Stimulated activated naive CD8-positive, alpha-beta T cell treated with anti-CD3 and anti-CD28 coated beads, Interleukin-15, Interleukin-2, amounts not matched to agents 100 ng/mL and 50 ng/mL, for 24 hours (primary cell): ENCODE results near the gene PKIG.
"Not testable (repeated sequence)": the region's sequence is repeated elsewhere in the genome, so short reads cannot be mapped to it uniquely, and the experiment has no call there.

Experiments used
- H3K27ac Mint-ChIP-seq: one replicate; pipeline ENCODE4 v1.8.0; 2021; ENCODE audit warnings: mild to moderate bottlenecking, mixed read lengths
- H3K27me3 Mint-ChIP-seq: one replicate; pipeline ENCODE4 v1.8.0; 2021; ENCODE audit warnings: mixed read lengths
- H3K36me3 Mint-ChIP-seq: one replicate; pipeline ENCODE4 v1.8.0; 2021; ENCODE audit warnings: low read depth, mixed read lengths
- H3K4me1 Mint-ChIP-seq: one replicate; pipeline ENCODE4 v1.8.0; 2021; ENCODE audit warnings: low read depth, mixed read lengths
- H3K4me3 Mint-ChIP-seq: one replicate; pipeline ENCODE4 v1.8.0; 2021; ENCODE audit warnings: mild to moderate bottlenecking, mixed read lengths
- H3K9me3 Mint-ChIP-seq: one replicate; pipeline ENCODE4 v1.8.0; 2021; ENCODE audit warnings: mixed read lengths

Gene PKIG

GRCh38 chr20:44559302-44559701, 23.1 kb upstream of the PKIG start:
- Mint-ChIP-seq H3K4me1 (no peaks in the 10 kb centered on the region), H3K27ac (no peak overlapping the region), H3K9me3 (no peaks in the 10 kb centered on the region), H3K27me3 (no peaks in the 10 kb centered on the region), H3K4me3 (no peak overlapping the region), H3K36me3 (no peaks in the 10 kb centered on the region)

DNA sequence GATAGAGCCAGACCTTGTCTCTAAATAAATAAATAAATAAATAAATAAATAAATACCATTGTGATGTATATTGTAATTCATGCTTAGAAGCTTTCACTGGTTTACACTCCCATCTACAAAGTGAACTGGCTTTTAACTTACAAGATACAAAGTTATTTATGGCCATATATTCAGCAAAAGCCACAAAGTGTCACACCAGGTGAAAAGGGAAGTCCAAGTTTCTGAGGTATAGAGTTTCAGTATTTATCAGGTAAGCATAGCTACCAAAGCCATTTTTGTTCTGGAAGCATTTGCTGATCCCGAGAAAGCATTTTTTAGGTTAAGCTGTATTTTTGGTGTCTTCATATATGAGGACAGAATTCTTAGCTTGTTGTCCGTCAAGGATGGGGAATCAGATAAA, 22.1 kb upstream of the PKIG start:
- no peaks in the 10 kb centered on the region for H3K9me3 Mint-ChIP-seq
- no peaks in the 10 kb centered on the region for H3K4me1 Mint-ChIP-seq
- no peaks in the 10 kb centered on the region for H3K36me3 Mint-ChIP-seq
- H3K4me3 Mint-ChIP-seq: no peak overlapping the region
- no peak overlapping the region for H3K27ac Mint-ChIP-seq
- no peaks in the 10 kb centered on the region for H3K27me3 Mint-ChIP-seq

GRCh38 chr20:44560818-44561217, 21.6 kb upstream of the PKIG start:
- not testable (repeated sequence) for H3K27me3 Mint-ChIP-seq, H3K4me1 Mint-ChIP-seq, H3K9me3 Mint-ChIP-seq, H3K36me3 Mint-ChIP-seq, H3K27ac Mint-ChIP-seq, H3K4me3 Mint-ChIP-seq

DNA sequence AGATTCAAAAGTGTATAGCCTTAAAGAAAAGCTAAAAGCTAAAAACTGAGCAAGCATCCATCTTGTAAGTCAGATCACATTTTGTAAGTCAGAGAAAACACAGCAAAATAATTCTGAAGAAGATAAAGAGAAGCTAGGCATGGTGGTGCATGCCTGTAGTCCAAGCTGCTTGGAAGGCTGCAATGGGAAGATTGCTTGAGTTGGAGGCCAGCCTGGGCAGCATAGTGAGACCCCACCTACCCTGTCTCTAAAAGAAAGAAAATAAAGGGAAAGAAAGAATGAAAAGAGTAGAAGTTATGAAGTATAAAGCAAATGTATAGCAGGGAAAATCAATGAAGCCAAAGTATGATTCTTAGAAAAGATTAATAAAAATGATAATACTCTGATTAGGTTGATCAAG, 20.5 kb upstream of the PKIG start:
- Mint-ChIP-seq H3K36me3 (no peaks in the 10 kb centered on the region), H3K4me3 (no peak overlapping the region)

DNA sequence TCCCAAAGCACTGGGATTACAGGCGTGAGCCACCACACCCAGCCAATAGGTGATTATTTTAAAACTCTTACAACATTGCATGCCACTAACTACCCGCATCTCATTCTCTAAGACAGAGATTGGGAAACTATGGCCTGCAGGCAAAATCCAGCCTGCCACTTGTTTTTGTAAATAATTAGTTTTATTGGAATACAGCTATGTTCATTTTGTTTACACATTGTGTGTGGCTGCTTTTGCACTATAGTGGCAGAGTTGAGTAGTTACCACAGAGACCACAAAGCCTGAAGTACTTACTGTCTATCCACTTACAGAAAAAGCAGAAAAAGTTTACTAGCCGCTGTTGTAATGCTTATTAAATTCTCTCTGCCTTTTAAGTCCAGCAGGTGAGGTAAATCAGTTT, 16.4 kb upstream of the PKIG start:
- H3K36me3 Mint-ChIP-seq: no peaks in the 10 kb centered on the region
- no peaks in the 10 kb centered on the region for H3K27me3 Mint-ChIP-seq
- H3K9me3 Mint-ChIP-seq: no peaks in the 10 kb centered on the region
- H3K27ac Mint-ChIP-seq: no peak overlapping the region
- no peak overlapping the region for H3K4me3 Mint-ChIP-seq
- H3K4me1 Mint-ChIP-seq: no peaks in the 10 kb centered on the region

More for the DNA sequence above, 20.5 kb upstream of the PKIG start:
- H3K9me3 Mint-ChIP-seq: no peaks in the 10 kb centered on the region
- H3K4me1 Mint-ChIP-seq: no peaks in the 10 kb centered on the region
- H3K27ac Mint-ChIP-seq: no peak overlapping the region
- H3K27me3 Mint-ChIP-seq: no peaks in the 10 kb centered on the region

DNA sequence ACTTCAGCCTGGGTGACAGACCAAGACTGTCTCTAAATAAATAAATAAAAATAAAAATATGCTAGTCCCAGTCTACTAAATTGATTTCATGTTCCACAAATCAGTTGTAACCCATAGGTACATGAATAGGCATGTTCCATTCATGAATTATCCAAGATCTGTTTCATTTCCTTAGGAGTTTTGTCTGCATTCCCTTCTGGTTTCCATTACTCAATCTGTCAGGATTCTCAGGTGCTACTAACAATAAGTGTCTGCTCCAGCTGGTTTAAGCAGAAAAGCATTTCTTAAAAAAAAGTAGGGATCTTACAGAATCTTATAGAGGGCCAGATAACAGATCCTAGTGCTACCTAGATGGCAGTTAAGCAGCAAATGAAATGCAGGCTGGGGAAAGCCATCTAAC, 15.6 kb upstream of the PKIG start:
- no peak overlapping the region for H3K27ac Mint-ChIP-seq
- no peaks in the 10 kb centered on the region for H3K36me3 Mint-ChIP-seq
- H3K27me3 Mint-ChIP-seq: no peaks in the 10 kb centered on the region
- no peak overlapping the region for H3K4me3 Mint-ChIP-seq
- H3K9me3 Mint-ChIP-seq: no peaks in the 10 kb centered on the region
- peaks cover 4% of the 10 kb centered on the region for H3K4me1 Mint-ChIP-seq

DNA sequence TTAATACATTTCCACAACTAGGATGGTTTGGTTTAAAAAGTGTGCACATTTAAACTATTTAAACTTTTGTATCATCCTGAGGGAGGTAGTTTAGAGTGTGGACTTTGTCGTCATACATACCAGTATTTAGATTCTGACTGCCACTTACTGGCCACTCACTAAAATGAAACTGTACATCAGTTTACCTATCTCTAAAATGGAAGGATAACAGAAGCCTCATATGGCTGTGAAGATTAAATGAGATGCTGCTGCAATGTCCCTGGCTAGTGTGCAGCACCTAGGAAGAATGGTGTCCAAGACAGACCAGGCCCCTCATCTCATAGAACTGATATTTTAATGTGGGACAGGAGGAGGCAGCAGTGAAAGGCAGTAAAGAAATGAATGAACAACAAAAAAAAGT, 12.0 kb upstream of the PKIG start:
- Mint-ChIP-seq H3K9me3 (no peaks in the 10 kb centered on the region), H3K4me1 (peaks cover 11% of the 10 kb centered on the region), H3K36me3 (no peaks in the 10 kb centered on the region), H3K4me3 (no peak overlapping the region), H3K27me3 (no peaks in the 10 kb centered on the region), H3K27ac (no peak overlapping the region)

- H3K9me3 Mint-ChIP-seq: no peaks in the 10 kb centered on the region
- H3K4me1 Mint-ChIP-seq: peaks cover 18% of the 10 kb centered on the region
- H3K4me3 Mint-ChIP-seq: no peak overlapping the region
- H3K27ac Mint-ChIP-seq: no peak overlapping the region
- no peaks in the 10 kb centered on the region for H3K36me3 Mint-ChIP-seq
- no peaks in the 10 kb centered on the region for H3K27me3 Mint-ChIP-seq
These were observed 10.9 kb upstream of the PKIG start for GRCh38 chr20:44571362-44571988.

GRCh38 chr20:44572551-44573500, 9.6 kb upstream of the PKIG start:
- H3K9me3 Mint-ChIP-seq: no peaks in the 10 kb centered on the region
- H3K27me3 Mint-ChIP-seq: no peaks in the 10 kb centered on the region
- no peak overlapping the region for H3K4me3 Mint-ChIP-seq
- H3K27ac Mint-ChIP-seq: no peak overlapping the region
- no peaks in the 10 kb centered on the region for H3K36me3 Mint-ChIP-seq
- peaks cover 30% of the 10 kb centered on the region for H3K4me1 Mint-ChIP-seq

DNA sequence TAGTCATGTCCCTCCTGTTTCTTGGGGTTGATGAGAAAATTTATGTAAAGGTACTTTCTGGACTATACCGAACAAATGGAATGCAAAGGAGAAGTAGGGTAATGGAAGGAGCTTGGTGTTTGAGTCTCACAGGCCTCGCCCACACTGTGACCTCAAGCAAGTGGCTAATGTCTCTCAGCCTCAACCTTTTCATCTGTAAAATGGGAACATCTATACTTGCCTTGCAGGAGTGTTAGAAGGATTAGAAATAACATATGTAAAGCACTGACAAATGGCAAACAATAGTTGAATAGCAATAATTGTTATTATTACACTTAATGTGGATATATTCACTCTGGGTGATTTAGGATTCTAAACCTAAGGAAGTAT, 8.9 kb upstream of the PKIG start:
- Mint-ChIP-seq H3K27me3 (no peaks in the 10 kb centered on the region), H3K27ac (no peak overlapping the region), H3K4me1 (peaks cover 32% of the 10 kb centered on the region)

GRCh38 chr20:44574372-44574771, 8.0 kb upstream of the PKIG start:
- no peak overlapping the region for H3K27ac Mint-ChIP-seq
- no peaks in the 10 kb centered on the region for H3K27me3 Mint-ChIP-seq
- H3K9me3 Mint-ChIP-seq: no peaks in the 10 kb centered on the region
- H3K4me1 Mint-ChIP-seq: peaks cover 34% of the 10 kb centered on the region
- no peak overlapping the region for H3K4me3 Mint-ChIP-seq
- H3K36me3 Mint-ChIP-seq: no peaks in the 10 kb centered on the region

More for the DNA sequence above, 8.9 kb upstream of the PKIG start:
- Mint-ChIP-seq H3K4me3 (no peak overlapping the region), H3K9me3 (no peaks in the 10 kb centered on the region), H3K36me3 (no peaks in the 10 kb centered on the region)

DNA sequence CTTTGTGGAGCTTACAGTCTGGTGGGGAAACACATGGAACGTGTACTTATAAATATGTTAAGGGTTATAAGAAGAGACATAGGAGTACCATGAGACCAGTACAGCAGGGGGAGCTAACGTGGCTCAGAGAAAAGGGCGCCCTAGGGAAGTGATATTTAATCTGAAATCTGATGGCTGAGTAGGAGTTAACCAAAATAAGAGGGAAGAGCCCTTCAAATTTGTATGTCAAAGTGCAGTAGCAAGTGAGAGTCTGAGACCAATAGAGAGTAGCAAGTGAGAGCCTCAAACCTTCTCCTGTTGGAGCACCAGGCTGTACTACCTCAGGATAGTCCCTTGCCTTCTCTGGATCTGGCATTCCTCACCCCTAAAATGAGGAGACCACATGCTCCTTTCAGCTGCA, 6.1 kb upstream of the PKIG start:
- peaks cover 41% of the 10 kb centered on the region for H3K4me1 Mint-ChIP-seq
- no peak overlapping the region for H3K4me3 Mint-ChIP-seq
- H3K27me3 Mint-ChIP-seq: no peaks in the 10 kb centered on the region
- H3K27ac Mint-ChIP-seq: peak overlapping the region; percentile 70
- H3K36me3 Mint-ChIP-seq: no peaks in the 10 kb centered on the region
- no peaks in the 10 kb centered on the region for H3K9me3 Mint-ChIP-seq

DNA sequence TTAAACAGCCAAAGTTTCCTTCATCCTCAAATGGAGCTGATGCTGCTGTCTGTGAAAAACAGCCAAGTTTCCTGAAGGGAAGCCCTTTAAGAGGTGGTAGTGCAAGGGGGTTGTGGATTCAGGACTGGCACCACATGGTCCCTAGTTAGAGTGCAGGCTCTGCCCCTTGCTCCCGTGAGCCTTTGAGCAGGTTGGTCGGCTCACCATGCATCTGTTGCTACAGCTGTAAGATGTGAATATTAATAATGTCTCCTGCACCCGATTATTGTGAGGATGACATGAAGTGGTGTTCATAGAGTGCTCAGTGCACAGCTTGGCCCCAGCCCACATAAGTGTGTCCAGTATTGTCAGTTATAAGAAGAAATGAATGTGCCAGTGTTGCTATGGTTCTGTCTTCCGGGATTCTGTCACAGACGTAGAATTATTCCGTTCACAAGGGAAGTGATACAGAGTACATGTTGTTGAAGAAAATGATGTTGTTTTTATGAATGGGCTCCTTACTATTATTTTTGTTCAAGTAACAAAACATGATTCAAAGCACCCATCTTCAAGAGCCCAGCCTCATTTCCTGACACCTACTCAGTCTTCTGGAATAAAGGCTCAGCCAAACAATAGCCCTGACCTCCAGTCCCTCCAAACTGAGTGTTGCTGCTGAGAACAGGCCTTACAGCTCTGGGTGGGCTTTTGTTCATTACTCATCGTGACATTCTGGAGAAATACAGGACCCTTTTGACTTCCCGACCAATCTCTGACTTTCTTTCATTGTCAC, 2.9 kb upstream of the PKIG start:
- H3K4me1 Mint-ChIP-seq: peaks cover 40% of the 10 kb centered on the region
- no peaks in the 10 kb centered on the region for H3K27me3 Mint-ChIP-seq
- H3K9me3 Mint-ChIP-seq: no peaks in the 10 kb centered on the region
- H3K36me3 Mint-ChIP-seq: no peaks in the 10 kb centered on the region
- H3K27ac Mint-ChIP-seq: peak overlapping the region; percentile 4
- no peak overlapping the region for H3K4me3 Mint-ChIP-seq

- Mint-ChIP-seq H3K36me3 (no peaks in the 10 kb centered on the region), H3K4me1 (peaks cover 50% of the 10 kb centered on the region), H3K27ac (no peak overlapping the region), H3K9me3 (no peaks in the 10 kb centered on the region), H3K4me3 (no peak overlapping the region), H3K27me3 (no peaks in the 10 kb centered on the region)
These were observed 1.7 kb upstream of the PKIG start for GRCh38 chr20:44580581-44581268.

DNA sequence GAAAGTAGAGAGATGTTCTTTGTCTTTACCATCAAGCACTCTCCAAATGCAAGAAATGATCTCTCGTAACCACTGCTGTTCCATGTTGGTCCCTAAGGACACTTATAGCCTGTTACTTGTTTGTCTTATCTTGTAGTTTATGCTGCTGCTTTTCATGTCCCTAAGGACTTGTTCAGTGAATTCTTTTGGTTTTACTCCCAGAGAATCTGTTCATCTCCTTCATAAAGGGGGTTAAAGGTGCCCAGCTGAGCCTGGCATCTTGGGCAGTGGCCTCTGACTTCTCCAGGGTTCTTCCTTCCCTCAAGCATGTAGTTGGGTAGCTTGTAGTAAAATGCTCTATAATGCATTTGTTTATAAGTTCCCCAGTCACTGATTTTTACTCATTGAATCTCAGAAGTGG, 864 bp upstream of the PKIG start:
- H3K27me3 Mint-ChIP-seq: no peaks in the 10 kb centered on the region
- peaks cover 48% of the 10 kb centered on the region for H3K4me1 Mint-ChIP-seq
- no peak overlapping the region for H3K4me3 Mint-ChIP-seq
- no peak overlapping the region for H3K27ac Mint-ChIP-seq
- no peaks in the 10 kb centered on the region for H3K9me3 Mint-ChIP-seq
- H3K36me3 Mint-ChIP-seq: no peaks in the 10 kb centered on the region
